Tibial artery (tissue), 4 donors: ENCODE data around the gene USP1.

Experiments
- DNase-seq, 2 donors: peaks; one replicate each; pipeline ENCODE4 v3.0.0-alpha.2; 2019
- H3K27ac ChIP-seq, 2 donors: fragments of 200-600 bp; sonication (generic) in 1 of 2; 1 replicate in 1 of 2; 2 replicates in 1 of 2; pipeline ENCODE4 v1.5.1; 2018 to 2019; ENCODE audit warnings: mild to moderate bottlenecking in 1 of 2
- H3K27me3 ChIP-seq, 2 donors: fragments of 200-600 bp; sonication (generic) in 1 of 2; one replicate each; pipeline versions ENCODE4 v1.5.1 to v1.6.0; 2016 to 2019
- H3K36me3 ChIP-seq, 3 donors: fragments of 200-600 bp; sonication (generic) in 2 of 3; one replicate each; pipeline ENCODE4 v1.5.1; 2016 to 2019; ENCODE audit warnings: mild to moderate bottlenecking in 2 of 3
- H3K4me1 ChIP-seq, 4 donors: fragments of 200-600 bp; sonication (generic) in 2 of 4; 1 replicate in 3 of 4; 2 replicates in 1 of 4; pipeline ENCODE4 v1.5.1; 2016 to 2019
- H3K4me3 ChIP-seq, 2 donors: fragments of 200-600 bp; sonication (generic) in 1 of 2; 1 replicate in 1 of 2; 2 replicates in 1 of 2; pipeline ENCODE4 v1.5.1; 2018 to 2019; ENCODE audit warnings: mild to moderate bottlenecking in 2 of 2
- H3K9me3 ChIP-seq, 3 donors: fragments of 200-600 bp; sonication (generic) in 1 of 3; one replicate each; pipeline ENCODE4 v1.5.1; 2016 to 2019
- intact Hi-C: fragments of 100-400 bp; cut with DNase I; formaldehyde crosslinking; loops from one replicate; pipeline ENCODE4 v1.15.0; 2023; ENCODE audit warnings: low total_unique reads
- TF ChIP-seq, protein P1 (sequence below), 2 experiments: fragments of 200-600 bp in 1 of 2; fragments of 450-650 bp in 1 of 2; IDR thresholded peaks; one replicate each; pipeline ENCODE4 v1.5.1; 2017 to 2019; ENCODE audit warnings: antibody characterized with exemption in 2 of 2, mild to moderate bottlenecking in 1 of 2, moderate library complexity in 1 of 2

USP1 gene

GRCh38 chr1:62401034-62401760, 35.7 kb upstream of the USP1 start:
- Histone ChIP-seq H3K9me3 (no peaks in the 10 kb centered on the region), H3K27ac (no peak overlapping the region), H3K4me1 (no peaks in the 10 kb centered on the region), H3K27me3 (no peaks in the 10 kb centered on the region), H3K4me3 (no peak overlapping the region), H3K36me3 (no peaks in the 10 kb centered on the region)
- DNase-seq, result no peak
- intact Hi-C loops, result no loop called here
- TF ChIP-seq, protein P1, sequence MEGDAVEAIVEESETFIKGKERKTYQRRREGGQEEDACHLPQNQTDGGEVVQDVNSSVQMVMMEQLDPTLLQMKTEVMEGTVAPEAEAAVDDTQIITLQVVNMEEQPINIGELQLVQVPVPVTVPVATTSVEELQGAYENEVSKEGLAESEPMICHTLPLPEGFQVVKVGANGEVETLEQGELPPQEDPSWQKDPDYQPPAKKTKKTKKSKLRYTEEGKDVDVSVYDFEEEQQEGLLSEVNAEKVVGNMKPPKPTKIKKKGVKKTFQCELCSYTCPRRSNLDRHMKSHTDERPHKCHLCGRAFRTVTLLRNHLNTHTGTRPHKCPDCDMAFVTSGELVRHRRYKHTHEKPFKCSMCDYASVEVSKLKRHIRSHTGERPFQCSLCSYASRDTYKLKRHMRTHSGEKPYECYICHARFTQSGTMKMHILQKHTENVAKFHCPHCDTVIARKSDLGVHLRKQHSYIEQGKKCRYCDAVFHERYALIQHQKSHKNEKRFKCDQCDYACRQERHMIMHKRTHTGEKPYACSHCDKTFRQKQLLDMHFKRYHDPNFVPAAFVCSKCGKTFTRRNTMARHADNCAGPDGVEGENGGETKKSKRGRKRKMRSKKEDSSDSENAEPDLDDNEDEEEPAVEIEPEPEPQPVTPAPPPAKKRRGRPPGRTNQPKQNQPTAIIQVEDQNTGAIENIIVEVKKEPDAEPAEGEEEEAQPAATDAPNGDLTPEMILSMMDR (IDR thresholded peaks at IDR 0.05), result no peak

GRCh38 chr1:62405247-62405646, 31.6 kb upstream of the USP1 start:
- DNase-seq, result no peak
- intact Hi-C loops, result loop anchor here (5.0 kb wide), 1 partner anchor 228 kb away; no protein-coding TSS in a partner anchor
- TF ChIP-seq, protein P1 (IDR thresholded peaks at IDR 0.05), result no peak

DNA sequence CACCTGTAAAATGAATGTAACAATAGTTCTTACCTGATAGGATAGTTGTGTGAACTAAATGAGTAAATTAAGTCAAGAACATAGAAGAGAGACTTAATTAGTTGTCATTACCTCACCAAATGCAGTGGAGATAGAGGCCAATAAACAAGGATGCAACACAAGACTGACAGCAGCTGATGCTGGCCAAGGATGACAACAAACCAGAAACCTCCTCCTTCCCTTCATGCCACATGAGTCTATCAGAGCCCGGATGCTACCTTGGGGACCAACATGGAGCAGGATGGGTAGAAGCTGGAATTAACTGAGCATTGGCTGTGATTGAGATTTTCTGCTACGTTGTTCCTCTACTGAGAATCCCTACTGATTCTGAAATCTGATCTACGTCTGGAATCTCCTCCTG, 30.3 kb upstream of the USP1 start:
- Histone ChIP-seq H3K4me3 (no peak overlapping the region), H3K27me3 (no peaks in the 10 kb centered on the region), H3K36me3 (no peaks in the 10 kb centered on the region), H3K9me3 (no peaks in the 10 kb centered on the region), H3K27ac (no peak overlapping the region), H3K4me1 (no peaks in the 10 kb centered on the region)
- no peak for DNase-seq
- intact Hi-C loops, result loop anchor here (5.0 kb wide), 1 partner anchor 229 kb away; no protein-coding TSS in a partner anchor
- TF ChIP-seq, protein P1 (IDR thresholded peaks at IDR 0.05), result no peak

More at GRCh38 chr1:62405247-62405646, 31.6 kb upstream of the USP1 start:
- Histone ChIP-seq H3K9me3 (no peaks in the 10 kb centered on the region), H3K4me1 (no peaks in the 10 kb centered on the region), H3K27ac (no peak overlapping the region), H3K27me3 (no peaks in the 10 kb centered on the region), H3K36me3 (no peaks in the 10 kb centered on the region), H3K4me3 (no peak overlapping the region)

GRCh38 chr1:62407398-62408009, 29.3 kb upstream of the USP1 start:
- Histone ChIP-seq H3K27ac (no peak overlapping the region), H3K27me3 (peaks cover 0 to 3% of the 10 kb centered on the region in 2 donors), H3K4me1 (no peaks in the 10 kb centered on the region), H3K4me3 (no peak overlapping the region), H3K9me3 (no peaks in the 10 kb centered on the region), H3K36me3 (no peaks in the 10 kb centered on the region)
- no peak for DNase-seq
- TF ChIP-seq, protein P1 (IDR thresholded peaks at IDR 0.05), result peak; percentile 60 to 61
- intact Hi-C loops, result loop anchor here (5.0 kb wide), 1 partner anchor 230 kb away; no protein-coding TSS in a partner anchor

GRCh38 chr1:62415687-62416086, 21.2 kb upstream of the USP1 start:
- H3K4me1 ChIP-seq, result no peaks in the 10 kb centered on the region
- no peaks in the 10 kb centered on the region for H3K9me3 ChIP-seq
- H3K27me3 ChIP-seq, result peaks cover 0 to 5% of the 10 kb centered on the region in 2 donors
- TF ChIP-seq, protein P1 (IDR thresholded peaks at IDR 0.05), result no peak
- H3K4me3 ChIP-seq, result no peak overlapping the region
- no peaks in the 10 kb centered on the region for H3K36me3 ChIP-seq
- DNase-seq, result no peak
- intact Hi-C loops, result no loop called here
- H3K27ac ChIP-seq, result no peak overlapping the region
